ENCODE results near the gene CHST7.

CHST7 gene

DNA sequence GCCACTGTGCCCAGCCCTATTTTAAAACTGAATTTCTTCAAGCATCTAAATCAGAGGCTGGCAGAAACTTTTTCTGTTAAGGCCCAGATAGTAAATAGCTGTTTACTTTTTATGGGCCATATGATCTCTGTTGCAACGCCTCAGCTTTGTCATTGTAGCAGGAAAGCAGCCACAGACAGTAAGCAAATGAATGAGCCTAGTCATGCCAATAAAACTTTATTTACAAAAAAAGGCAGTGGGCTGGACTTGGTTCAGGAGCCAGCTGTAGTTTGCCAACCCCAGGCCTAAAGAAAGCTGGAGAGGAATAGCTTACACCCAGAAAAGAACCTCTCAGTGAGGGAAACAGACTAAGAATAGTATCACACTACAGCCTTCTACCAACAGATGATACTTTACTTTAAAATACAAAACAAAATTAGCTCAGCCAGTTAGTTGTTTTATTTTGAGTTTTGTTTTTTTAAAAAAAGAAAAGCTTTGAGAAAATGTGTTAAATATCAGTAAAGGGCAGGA is 25.5 kb downstream of the CHST7 start:
- H3K4me1 ChIP-seq (ENCODE audit: control insufficient read depth, low read length) = no peaks in the 10 kb centered on the region
- H3K9me3 ChIP-seq (ENCODE audit: control insufficient read depth, insufficient read depth, low read length) = no peaks in the 10 kb centered on the region
- H3K36me3 ChIP-seq (ENCODE audit: control insufficient read depth, low read length) = no peaks in the 10 kb centered on the region
- no peaks in the 10 kb centered on the region for H3K9me2 ChIP-seq (replicated peaks; ENCODE audit: control insufficient read depth, low read length)
- TF ChIP-seq, protein P1, sequence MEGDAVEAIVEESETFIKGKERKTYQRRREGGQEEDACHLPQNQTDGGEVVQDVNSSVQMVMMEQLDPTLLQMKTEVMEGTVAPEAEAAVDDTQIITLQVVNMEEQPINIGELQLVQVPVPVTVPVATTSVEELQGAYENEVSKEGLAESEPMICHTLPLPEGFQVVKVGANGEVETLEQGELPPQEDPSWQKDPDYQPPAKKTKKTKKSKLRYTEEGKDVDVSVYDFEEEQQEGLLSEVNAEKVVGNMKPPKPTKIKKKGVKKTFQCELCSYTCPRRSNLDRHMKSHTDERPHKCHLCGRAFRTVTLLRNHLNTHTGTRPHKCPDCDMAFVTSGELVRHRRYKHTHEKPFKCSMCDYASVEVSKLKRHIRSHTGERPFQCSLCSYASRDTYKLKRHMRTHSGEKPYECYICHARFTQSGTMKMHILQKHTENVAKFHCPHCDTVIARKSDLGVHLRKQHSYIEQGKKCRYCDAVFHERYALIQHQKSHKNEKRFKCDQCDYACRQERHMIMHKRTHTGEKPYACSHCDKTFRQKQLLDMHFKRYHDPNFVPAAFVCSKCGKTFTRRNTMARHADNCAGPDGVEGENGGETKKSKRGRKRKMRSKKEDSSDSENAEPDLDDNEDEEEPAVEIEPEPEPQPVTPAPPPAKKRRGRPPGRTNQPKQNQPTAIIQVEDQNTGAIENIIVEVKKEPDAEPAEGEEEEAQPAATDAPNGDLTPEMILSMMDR (IDR thresholded peaks at IDR 0.05; ENCODE audit: low read depth, low read length, poor library complexity, severe bottlenecking) = no peak
- no peak for TF ChIP-seq EZH2phosphoT487 (IDR thresholded peaks at IDR 0.05; ENCODE audit: borderline replicate concordance, low read length)
- no peaks in the 10 kb centered on the region for H3F3A ChIP-seq (ENCODE audit: control insufficient read depth, insufficient read depth)
- no peak overlapping the region for H3K4me2 ChIP-seq (ENCODE audit: low read length)
- no peak overlapping the region for H3K27ac ChIP-seq (ENCODE audit: low read depth, low read length)
- no peaks in the 10 kb centered on the region for H3K79me2 ChIP-seq (ENCODE audit: control insufficient read depth, low read length)
- no peaks in the 10 kb centered on the region for H4K20me1 ChIP-seq (ENCODE audit: control insufficient read depth, insufficient read depth, low read depth, low read length)
- no peaks in the 10 kb centered on the region for H3K27me3 ChIP-seq (ENCODE audit: control insufficient read depth, low read length)
- H3K4me3 ChIP-seq (ENCODE audit: low read length) = no peak overlapping the region

DNA sequence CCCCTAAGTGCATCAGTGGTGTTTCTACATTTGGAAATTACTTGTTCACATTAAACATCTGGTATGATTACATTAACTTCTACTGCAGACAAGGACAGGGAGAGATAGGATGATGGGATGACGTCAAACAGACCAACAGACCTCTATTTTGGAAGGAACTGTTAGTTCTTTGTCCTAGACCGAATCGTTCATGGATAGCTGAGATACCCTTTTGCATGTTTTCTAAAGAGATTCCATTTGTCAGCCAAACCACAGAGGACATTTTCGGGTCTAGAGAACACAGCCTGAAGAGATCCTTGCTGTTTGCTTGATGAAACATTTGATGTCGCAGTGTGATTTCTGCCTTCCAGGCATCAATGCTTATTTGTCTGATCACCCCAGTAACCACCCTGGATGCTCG is 27.7 kb downstream of the CHST7 start:
- H3K4me1 ChIP-seq (ENCODE audit: control insufficient read depth, low read length) = no peaks in the 10 kb centered on the region
- no peaks in the 10 kb centered on the region for H3K9me3 ChIP-seq (ENCODE audit: control insufficient read depth, insufficient read depth, low read length)
- TF ChIP-seq, protein P1 (IDR thresholded peaks at IDR 0.05; ENCODE audit: low read depth, low read length, poor library complexity, severe bottlenecking) = no peak
- no peak for TF ChIP-seq EZH2phosphoT487 (IDR thresholded peaks at IDR 0.05; ENCODE audit: borderline replicate concordance, low read length)
- no peak overlapping the region for H3K27ac ChIP-seq (ENCODE audit: low read depth, low read length)
- H3F3A ChIP-seq (ENCODE audit: control insufficient read depth, insufficient read depth) = no peaks in the 10 kb centered on the region
- H3K4me3 ChIP-seq (ENCODE audit: low read length) = no peak overlapping the region
- H3K36me3 ChIP-seq (ENCODE audit: control insufficient read depth, low read length) = no peaks in the 10 kb centered on the region
- no peaks in the 10 kb centered on the region for H3K79me2 ChIP-seq (ENCODE audit: control insufficient read depth, low read length)
- H4K20me1 ChIP-seq (ENCODE audit: control insufficient read depth, insufficient read depth, low read depth, low read length) = no peaks in the 10 kb centered on the region
- H3K9me2 ChIP-seq (replicated peaks; ENCODE audit: control insufficient read depth, low read length) = no peaks in the 10 kb centered on the region
- H3K4me2 ChIP-seq (ENCODE audit: low read length) = no peak overlapping the region
- no peaks in the 10 kb centered on the region for H3K27me3 ChIP-seq (ENCODE audit: control insufficient read depth, low read length)

DNA sequence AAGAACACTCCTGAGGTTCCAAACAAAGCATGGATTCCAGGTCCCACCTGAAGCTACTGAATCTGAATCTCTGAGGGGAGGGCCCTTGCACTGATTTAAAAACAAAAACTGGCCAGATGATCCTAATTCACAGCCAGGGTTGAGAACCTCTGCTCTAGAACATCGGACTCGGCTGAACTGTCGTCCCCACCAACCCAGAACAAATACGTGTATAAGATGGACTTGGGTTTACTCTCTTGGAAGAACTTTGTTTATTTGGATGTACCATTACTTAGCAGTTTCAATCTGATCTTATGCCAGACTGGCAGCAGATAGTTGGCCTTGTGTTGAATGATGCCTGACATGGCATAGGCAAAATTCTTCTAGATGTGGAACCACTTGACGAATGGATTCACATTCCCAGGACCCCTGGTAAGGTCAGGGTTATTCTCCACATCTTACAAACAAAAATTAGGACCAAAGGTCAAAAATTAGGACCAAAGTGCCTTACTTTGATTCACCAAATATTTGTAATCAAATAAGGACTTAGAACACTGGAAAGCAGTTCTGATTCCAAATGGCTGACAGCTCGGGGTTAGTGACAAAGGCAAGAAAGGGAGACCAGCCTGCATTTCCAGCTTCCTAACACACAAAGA is 29.0 kb downstream of the CHST7 start:
- no peaks in the 10 kb centered on the region for H3K4me1 ChIP-seq (ENCODE audit: control insufficient read depth, low read length)
- no peaks in the 10 kb centered on the region for H3K9me3 ChIP-seq (ENCODE audit: control insufficient read depth, insufficient read depth, low read length)
- H3K9me2 ChIP-seq (replicated peaks; ENCODE audit: control insufficient read depth, low read length) = no peaks in the 10 kb centered on the region
- no peak overlapping the region for H3K4me3 ChIP-seq (ENCODE audit: low read length)
- no peak overlapping the region for H3K4me2 ChIP-seq (ENCODE audit: low read length)
- H3K79me2 ChIP-seq (ENCODE audit: control insufficient read depth, low read length) = no peaks in the 10 kb centered on the region
- no peak for TF ChIP-seq EZH2phosphoT487 (IDR thresholded peaks at IDR 0.05; ENCODE audit: borderline replicate concordance, low read length)
- TF ChIP-seq, protein P1 (IDR thresholded peaks at IDR 0.05; ENCODE audit: low read depth, low read length, poor library complexity, severe bottlenecking) = no peak
- H3K27ac ChIP-seq (ENCODE audit: low read depth, low read length) = no peak overlapping the region
- H3F3A ChIP-seq (ENCODE audit: control insufficient read depth, insufficient read depth) = no peaks in the 10 kb centered on the region
- H4K20me1 ChIP-seq (ENCODE audit: control insufficient read depth, insufficient read depth, low read depth, low read length) = no peaks in the 10 kb centered on the region
- H3K27me3 ChIP-seq (ENCODE audit: control insufficient read depth, low read length) = no peaks in the 10 kb centered on the region
- H3K36me3 ChIP-seq (ENCODE audit: control insufficient read depth, low read length) = no peaks in the 10 kb centered on the region

All from DOHH2 (cell line).